CD4-positive, alpha-beta T cell treated with Interleukin-15 for 4 hours (primary cell): Measurements from ENCODE around the gene SCD.
A peak's percentile ranks its signal among the peaks of the same experiment; 100 is the strongest.

ENCODE experiments used
- DNase-seq: peaks from one replicate; pipeline ENCODE4 v3.0.0-alpha.2; 2020; ENCODE audit warnings: low spot score

The SCD gene

GRCh38 chr10:100340948-100341847 is 5.8 kb upstream of the SCD start:
- no peak for DNase-seq

GRCh38 chr10:100341953-100342626 is 4.9 kb upstream of the SCD start:
- peak; percentile 45 for DNase-seq

- DNase-seq = no peak
Measured at GRCh38 chr10:100342627-100342972, 4.4 kb upstream of the SCD start.

GRCh38 chr10:100344241-100344788 is 2.7 kb upstream of the SCD start:
- no peak for DNase-seq

- DNase-seq = no peak
Measured at GRCh38 chr10:100345570-100346330, 1.3 kb upstream of the SCD start.

GRCh38 chr10:100346351-100346764 is 675 bp upstream of the SCD start:
- DNase-seq = no peak

- DNase-seq = no peak
Measured at GRCh38 chr10:100347568-100348195, 649 bp downstream of the SCD start.

GRCh38 chr10:100348389-100348927 is 1.4 kb downstream of the SCD start:
- no peak for DNase-seq

GRCh38 chr10:100349087-100349486 is 2.1 kb downstream of the SCD start:
- DNase-seq = no peak

GRCh38 chr10:100349672-100350071 is 2.6 kb downstream of the SCD start:
- DNase-seq = no peak

GRCh38 chr10:100350914-100351485 is 4.0 kb downstream of the SCD start:
- no peak for DNase-seq

- DNase-seq = no peak
Measured at GRCh38 chr10:100353770-100354485, 6.9 kb downstream of the SCD start.

GRCh38 chr10:100355086-100355485 is 8.1 kb downstream of the SCD start:
- DNase-seq = no peak

- DNase-seq = no peak
Measured at GRCh38 chr10:100356067-100357017, 9.3 kb downstream of the SCD start.

GRCh38 chr10:100357059-100357858 is 10.2 kb downstream of the SCD start:
- no peak for DNase-seq

GRCh38 chr10:100359030-100359432 is 12.0 kb downstream of the SCD start:
- DNase-seq = no peak

GRCh38 chr10:100359529-100360150 is 12.6 kb downstream of the SCD start:
- no peak for DNase-seq

GRCh38 chr10:100360234-100360633 is 13.2 kb downstream of the SCD start:
- DNase-seq = no peak
